Ishikawa (cell line): Measurements from ENCODE around the gene PARN.

Experiments
- CEBPB ChIP-seq: IDR thresholded peaks from 2 replicates; pipeline ENCODE4 v1.6.1; 2012
- CREB1 ChIP-seq: IDR thresholded peaks from 2 replicates; pipeline ENCODE4 v1.6.1; 2012; ENCODE audit warnings: low read depth
- EGR1 ChIP-seq: IDR thresholded peaks from 2 replicates; pipeline ENCODE4 v1.6.1; 2012
- EP300 ChIP-seq: IDR thresholded peaks from 2 replicates; pipeline ENCODE4 v1.6.1; 2012; ENCODE audit warnings: borderline replicate concordance
- NFIC ChIP-seq: IDR thresholded peaks from 2 replicates; pipeline ENCODE4 v1.6.1; 2012
- RAD21 ChIP-seq: IDR thresholded peaks from 2 replicates; pipeline ENCODE4 v1.6.1; 2012; ENCODE audit warnings: low read depth
- TAF1 ChIP-seq: IDR thresholded peaks from 2 replicates; pipeline ENCODE4 v1.6.1; 2012; ENCODE audit warnings: low read depth, mild to moderate bottlenecking
- TCF12 ChIP-seq: IDR thresholded peaks from 2 replicates; pipeline ENCODE4 v1.6.1; 2012; ENCODE audit warnings: low read depth
- YY1 ChIP-seq: IDR thresholded peaks from 2 replicates; pipeline ENCODE4 v1.6.1; 2012; ENCODE audit warnings: low read depth
- ZBTB7A ChIP-seq: IDR thresholded peaks from 2 replicates; pipeline ENCODE4 v1.6.1; 2012; ENCODE audit warnings: low read depth
- TF ChIP-seq, protein P1 (sequence below): IDR thresholded peaks from 2 replicates; pipeline ENCODE4 v1.6.1; 2012
- TF ChIP-seq, protein P2 (sequence below): IDR thresholded peaks from 2 replicates; pipeline ENCODE4 v1.6.1; 2012; ENCODE audit warnings: low read depth, mild to moderate bottlenecking
- TF ChIP-seq, protein P3 (sequence below): IDR thresholded peaks from 2 replicates; pipeline ENCODE4 v1.6.1; 2012

DNA sequence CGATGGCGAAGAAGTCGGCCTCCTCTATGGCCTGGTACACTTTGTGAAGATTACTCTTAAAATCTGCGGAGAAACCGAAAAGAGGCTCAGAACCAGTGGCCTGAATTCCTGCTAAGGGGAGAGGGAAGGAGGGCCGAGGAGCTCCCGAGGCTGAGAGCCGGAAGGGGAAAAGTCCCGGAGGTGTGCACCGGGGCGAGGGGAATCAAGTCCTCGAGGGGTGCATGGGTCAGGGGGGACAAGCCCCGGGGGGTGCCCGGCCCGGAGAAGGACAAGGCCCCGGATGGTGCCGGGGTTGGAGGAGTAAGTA lies 495 bp downstream of the PARN start:
- no peak for TF ChIP-seq EP300
- TF ChIP-seq EGR1: no peak
- no peak for TF ChIP-seq RAD21
- TF ChIP-seq CEBPB: no peak
- TF ChIP-seq, protein P1, sequence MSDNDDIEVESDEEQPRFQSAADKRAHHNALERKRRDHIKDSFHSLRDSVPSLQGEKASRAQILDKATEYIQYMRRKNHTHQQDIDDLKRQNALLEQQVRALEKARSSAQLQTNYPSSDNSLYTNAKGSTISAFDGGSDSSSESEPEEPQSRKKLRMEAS: no peak
- TF ChIP-seq CREB1: no peak
- TF ChIP-seq ZBTB7A: no peak; the same call in 1 of the 2 replicates
- no peak for TF ChIP-seq YY1
- TF ChIP-seq TAF1: no peak
- TF ChIP-seq TCF12: no peak
- TF ChIP-seq, protein P2, sequence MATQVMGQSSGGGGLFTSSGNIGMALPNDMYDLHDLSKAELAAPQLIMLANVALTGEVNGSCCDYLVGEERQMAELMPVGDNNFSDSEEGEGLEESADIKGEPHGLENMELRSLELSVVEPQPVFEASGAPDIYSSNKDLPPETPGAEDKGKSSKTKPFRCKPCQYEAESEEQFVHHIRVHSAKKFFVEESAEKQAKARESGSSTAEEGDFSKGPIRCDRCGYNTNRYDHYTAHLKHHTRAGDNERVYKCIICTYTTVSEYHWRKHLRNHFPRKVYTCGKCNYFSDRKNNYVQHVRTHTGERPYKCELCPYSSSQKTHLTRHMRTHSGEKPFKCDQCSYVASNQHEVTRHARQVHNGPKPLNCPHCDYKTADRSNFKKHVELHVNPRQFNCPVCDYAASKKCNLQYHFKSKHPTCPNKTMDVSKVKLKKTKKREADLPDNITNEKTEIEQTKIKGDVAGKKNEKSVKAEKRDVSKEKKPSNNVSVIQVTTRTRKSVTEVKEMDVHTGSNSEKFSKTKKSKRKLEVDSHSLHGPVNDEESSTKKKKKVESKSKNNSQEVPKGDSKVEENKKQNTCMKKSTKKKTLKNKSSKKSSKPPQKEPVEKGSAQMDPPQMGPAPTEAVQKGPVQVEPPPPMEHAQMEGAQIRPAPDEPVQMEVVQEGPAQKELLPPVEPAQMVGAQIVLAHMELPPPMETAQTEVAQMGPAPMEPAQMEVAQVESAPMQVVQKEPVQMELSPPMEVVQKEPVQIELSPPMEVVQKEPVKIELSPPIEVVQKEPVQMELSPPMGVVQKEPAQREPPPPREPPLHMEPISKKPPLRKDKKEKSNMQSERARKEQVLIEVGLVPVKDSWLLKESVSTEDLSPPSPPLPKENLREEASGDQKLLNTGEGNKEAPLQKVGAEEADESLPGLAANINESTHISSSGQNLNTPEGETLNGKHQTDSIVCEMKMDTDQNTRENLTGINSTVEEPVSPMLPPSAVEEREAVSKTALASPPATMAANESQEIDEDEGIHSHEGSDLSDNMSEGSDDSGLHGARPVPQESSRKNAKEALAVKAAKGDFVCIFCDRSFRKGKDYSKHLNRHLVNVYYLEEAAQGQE: no peak
- TF ChIP-seq, protein P3, sequence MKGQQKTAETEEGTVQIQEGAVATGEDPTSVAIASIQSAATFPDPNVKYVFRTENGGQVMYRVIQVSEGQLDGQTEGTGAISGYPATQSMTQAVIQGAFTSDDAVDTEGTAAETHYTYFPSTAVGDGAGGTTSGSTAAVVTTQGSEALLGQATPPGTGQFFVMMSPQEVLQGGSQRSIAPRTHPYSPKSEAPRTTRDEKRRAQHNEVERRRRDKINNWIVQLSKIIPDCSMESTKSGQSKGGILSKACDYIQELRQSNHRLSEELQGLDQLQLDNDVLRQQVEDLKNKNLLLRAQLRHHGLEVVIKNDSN: no peak
- TF ChIP-seq NFIC: no peak
